ENCODE results near the gene TUBGCP3.
"Not testable (repeated sequence)": the region's sequence is repeated elsewhere in the genome, so short reads cannot be mapped to it uniquely, and the experiment has no call there.

TUBGCP3 gene

DNA sequence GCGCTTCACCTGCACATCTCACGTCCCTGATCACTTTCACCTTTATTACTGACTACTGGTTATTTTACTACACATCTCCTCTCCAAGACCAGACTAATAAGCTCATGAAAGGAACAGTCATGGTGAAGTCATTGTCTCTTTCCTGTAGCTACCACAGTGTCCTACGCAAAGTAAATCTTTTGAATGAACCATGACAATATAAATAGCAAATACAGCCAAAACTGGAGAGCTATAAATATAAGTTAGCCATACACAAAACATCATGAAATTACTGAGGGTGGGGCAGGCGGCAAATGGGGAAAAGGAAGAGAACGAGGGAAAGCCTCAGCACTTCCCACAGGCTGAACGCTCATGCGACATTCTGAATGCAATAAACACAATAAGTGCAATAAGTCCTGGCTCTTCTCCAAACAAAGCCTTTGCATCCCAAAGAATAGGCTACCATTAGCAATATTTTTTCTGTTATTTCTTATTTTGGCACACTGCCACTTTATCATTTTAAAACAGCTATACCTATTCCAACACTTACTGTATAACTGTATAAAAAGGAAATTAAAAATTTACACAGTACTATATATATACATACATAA is 62.5 kb downstream of the TUBGCP3 start:
- no peak for DNase-seq

DNA sequence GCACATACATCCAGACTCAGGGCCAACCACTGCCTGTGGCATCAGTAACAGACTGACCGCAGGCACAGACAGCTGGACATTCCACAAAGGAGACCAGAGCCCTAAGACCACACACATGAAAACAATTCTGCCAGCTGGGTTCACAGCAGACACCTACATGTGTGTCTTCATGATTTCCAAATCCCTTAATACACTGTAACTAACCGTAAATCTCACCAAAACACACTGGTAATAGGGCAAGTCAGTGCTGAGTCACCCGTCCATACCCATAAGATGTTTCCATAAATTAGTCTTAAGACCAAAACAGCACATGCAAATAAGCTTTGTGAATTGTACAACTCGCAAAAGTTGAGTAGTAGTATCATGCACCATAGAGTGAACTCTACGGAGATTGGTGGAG is 65.4 kb downstream of the TUBGCP3 start:
- DNase-seq: no peak

DNA sequence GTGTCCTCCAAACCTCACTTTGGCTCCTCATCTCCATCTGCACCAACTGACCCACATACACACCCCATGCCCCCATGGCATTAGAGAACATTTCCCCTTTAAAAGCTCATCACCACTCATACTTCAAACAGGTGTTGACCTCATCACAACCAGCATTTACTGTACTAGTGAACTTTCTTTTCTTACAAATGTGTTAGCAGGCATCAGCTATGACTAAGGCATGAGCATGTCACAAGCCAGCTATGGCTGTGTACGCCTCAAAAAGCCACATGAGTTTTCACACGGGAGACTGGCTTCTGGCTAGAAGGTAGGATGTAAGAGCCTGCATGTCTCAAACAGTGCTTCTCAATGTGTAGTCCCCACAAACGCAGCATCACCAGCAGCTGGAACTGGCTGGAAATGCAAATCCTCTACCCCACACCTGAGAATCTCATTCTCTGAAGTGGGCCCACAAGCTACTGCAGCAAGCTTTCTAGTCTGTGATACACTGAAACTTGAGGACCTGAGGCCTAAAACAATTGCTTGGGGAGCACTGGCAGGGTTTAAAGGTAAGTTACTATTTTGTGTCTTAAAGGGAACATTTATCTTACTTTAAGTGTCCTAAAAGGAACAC is 66.8 kb downstream of the TUBGCP3 start:
- no peak for DNase-seq

DNA sequence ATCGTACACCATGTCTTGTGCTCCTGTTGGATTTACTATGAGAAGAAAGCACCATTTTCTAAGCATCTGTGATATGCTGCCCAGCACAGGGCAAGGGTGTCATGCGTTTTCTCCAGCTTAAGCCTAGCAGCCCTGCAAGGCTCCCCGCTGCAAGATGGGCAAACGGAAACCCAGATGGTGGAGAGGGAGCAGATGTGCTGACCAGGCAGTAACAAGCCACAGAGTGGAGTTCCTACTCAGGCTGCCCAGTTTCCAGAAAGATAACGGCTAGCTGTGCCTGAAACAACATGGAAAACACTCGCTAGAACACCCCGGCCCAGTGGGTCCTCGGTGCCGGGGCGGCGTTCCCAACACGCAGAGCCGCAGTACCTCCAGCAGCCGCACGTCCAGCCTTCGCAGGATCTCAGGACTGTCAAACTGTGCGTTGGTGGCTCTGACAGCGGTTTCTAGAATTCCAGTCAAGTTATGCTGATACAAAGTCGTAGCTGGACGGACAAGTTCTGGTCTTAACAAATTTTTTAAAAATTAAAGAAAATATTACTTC is 68.4 kb downstream of the TUBGCP3 start:
- DNase-seq: no peak

DNA sequence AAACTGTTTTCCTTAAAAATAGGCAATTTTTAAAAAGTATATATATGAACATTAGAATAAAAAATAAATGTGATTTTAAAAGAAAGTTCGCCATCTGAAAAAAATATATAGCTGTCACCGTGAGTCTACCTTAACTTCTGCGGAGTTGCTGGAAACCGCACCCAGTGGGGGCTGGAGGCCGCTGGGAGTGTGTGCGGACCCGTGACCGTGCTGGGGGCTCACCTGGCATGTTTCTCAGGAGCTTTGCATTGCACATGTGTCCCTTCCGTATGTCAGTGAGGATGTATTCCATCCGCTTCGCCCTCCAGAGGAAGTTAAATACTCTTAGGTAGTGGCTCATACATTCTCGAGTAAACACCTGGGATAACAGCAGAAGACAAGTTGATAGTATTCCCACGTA is 71.7 kb downstream of the TUBGCP3 start:
- DNase-seq: no peak

DNA sequence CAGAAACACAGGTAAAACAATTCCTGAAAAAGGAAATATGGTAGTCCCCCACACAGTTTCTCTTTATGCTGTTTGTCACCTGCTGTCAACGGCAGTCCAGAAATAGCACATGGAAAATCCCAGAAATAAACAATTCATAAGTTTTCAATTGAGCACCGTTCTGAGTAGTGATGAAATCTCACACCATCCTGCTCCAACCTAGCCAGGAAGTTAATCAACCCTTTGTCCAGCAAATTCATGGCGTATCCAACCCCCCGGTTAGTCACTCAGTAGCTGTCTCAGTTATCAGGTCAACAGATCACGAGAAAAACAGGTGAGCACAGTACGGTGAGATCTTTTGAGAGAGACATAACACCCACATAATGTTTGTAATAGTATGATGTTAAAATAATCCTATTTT is 74.2 kb downstream of the TUBGCP3 start:
- DNase-seq: no peak

DNA sequence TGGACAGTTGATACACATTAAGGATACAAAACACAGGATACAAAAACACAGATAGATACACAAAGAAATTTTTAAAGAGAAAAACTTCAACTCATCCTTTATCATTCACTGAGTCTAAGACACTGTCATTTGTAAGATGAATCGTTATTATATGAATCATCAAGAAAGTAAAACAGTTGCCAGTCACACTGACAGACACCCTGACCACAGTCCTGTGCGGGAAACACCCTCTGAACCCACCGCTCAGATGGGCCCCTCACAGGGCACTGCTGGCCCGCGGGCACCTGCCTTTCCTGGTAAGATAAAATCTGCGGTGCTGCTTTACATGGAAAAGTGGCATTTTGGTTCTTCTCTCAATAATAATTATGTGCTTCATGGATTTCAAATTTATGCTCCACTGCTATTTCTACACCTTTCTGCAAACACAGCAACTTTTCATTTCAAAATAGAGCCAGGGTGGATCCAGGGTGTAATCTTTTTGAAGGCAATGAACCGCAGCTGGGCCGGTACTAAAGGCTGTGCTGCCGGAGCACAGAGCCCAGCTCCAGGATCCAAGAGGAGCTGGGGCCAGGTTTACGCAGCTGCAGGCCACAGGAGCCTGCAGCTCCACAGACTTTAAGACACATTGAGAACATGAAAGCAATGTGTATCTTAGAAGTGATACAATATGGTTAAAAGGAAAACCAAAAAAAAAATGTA is 76.8 kb downstream of the TUBGCP3 start:
- no peak for DNase-seq

DNA sequence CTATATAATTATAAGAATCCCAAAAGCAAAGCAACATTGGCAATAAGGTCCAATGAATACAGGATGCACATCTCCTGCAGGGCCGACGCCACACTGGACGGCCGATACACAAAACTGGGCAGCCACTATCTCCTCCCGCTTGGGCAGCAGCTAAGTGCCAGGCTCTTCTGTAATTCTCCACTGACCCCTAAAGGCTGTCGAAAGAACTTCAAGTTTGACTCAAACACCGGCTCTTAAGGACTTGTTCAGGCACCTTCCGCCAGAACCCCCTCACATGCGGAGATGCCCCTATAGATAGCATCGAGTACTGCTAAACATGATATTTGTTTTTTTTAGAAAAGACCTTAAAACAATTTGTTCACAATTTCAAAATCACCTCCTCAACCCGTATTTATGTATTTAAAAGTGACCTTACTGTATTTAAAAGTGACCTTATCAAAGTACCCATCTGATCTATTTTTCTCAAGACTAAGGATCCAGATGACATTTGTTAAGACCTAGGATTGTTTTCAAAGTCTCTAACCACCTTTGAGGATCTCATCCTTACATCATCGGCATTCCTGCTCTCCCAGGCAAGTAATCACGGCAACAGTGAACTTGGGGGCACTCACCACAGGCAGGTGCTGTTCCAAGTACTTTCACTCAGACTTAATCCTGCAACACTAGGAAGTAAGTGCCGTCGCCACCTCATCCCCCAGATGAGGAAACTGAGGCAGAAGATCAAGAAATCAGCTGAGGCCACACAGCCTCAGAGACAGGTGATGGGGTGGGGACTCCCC is 77.8 kb downstream of the TUBGCP3 start:
- DNase-seq: no peak

DNA sequence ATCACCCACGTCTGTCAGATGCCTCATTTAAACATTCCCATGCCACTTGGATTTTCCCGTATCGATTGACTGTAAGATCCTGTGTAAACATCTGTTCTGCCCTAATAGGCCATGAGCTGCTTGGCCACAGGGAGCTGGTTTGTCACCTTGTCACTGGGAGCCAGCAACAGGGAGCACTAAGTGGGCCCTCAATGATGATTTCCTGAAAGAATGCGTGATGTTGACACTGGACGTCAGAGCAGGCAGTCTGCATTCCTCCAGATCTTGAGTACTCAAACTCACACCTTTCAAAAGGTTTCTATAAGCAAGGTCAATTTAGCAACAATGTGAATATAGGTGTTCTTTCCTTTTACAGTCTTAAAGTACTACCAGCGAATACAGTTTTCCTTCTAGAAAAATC is 78.8 kb downstream of the TUBGCP3 start:
- no peak for DNase-seq

DNA sequence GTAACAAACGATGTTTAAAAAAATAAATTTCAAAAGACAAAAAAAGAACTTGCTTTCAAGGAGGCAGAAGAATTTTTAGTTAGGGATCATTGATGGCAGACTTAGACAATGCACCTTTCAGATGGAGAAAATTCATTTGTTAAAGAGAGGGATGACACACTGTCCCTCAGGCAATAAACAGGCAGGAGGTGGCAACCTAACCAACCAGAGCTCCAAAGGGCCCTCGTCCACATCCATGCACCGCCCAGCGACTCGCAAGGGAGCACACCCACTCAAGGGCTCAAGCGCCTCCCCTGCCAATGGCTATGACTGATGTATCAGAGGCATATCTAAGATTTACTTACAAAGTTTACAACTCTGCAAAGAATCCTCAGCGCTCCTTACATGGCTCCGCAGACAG is 81.9 kb downstream of the TUBGCP3 start:
- DNase-seq: no peak

DNA sequence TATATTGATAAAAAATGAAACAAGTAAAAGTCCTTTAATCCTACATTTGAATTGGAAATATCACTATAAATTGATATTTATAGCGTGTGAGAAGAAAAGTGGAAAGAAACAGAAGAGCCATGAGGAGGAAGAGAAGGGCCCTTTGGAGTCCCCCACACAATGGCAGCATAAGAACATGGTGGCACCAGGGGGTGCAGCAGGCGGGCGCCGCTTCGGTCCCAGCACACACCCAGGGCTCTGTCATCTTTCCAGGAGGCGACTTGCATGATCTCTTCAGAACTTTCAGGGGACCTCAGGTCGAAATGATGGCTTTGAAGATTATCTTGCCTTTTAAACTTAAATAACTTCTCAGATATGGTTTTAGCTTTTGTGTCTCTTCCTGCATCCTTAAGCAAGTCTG is 91.8 kb downstream of the TUBGCP3 start:
- no peak for DNase-seq

DNA sequence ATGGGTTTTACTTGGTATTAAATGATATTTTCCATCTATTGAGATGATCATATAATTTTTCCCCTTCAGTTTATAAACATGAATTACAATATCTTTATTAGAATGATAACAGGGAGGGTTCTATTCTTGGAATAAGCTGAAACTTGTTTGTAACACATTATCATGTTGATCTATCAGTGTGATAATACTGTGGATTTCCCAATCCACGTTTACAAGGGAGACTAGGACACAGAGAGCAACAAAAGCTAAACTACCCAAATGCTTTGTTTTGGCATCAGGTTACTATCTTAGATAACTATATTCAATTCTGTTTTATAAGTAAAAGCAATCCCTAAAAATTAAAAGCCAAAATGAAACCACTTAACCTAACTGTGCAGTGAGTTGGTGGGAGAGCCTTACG is 92.5 kb downstream of the TUBGCP3 start:
- no peak for DNase-seq

DNA sequence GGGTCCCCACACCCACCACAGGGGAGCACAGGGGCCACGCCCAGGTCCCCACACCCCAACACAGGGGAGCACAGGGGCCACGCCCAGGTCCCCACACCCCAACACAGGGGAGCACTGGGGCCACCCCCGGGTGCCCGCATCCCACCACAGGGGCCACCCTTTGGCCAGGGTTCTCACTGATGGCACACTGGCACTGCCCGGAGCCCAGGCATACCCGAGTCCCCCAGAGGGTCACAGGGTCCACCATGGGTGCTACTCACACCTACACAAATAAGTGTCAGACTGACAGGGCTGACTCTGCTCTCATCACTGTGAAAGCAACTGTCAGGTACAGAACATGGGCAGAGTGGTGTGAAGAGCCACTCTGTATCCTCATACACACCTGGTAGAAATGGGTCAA is 98.8 kb downstream of the TUBGCP3 start:
- no peak for DNase-seq

DNA sequence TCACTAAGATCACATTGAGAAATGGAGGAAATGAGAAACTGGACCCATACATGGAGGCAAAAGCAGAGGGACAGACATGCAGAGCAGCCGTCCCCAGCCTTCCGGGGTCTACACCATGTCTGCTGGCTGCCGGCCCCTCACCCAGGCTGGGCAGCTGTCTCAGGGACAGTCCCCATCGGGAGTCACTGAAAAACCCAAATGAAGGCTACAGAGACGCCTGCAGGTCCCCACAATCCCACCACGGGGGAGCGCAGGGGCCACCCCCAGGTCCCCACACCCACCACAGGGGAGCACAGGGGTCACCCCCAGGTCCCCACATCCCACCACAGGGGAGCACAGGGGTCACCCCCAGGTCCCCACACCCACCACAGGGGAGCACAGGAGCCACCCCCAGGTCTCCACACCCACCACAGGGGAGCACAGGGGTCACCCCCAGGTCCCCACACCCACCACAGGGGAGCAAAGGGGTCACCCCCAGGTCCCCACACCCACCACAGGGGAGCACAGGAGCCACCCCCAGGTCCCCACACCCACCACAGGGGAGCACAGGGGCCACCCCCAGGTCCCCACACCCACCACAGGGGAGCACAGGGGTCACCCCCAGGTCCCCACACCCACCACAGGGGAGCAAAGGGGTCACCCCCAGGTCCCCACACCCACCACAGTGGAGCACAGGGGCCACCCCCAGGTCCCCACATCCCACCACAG is 99.5 kb downstream of the TUBGCP3 start:
- not testable (repeated sequence) for DNase-seq

DNA sequence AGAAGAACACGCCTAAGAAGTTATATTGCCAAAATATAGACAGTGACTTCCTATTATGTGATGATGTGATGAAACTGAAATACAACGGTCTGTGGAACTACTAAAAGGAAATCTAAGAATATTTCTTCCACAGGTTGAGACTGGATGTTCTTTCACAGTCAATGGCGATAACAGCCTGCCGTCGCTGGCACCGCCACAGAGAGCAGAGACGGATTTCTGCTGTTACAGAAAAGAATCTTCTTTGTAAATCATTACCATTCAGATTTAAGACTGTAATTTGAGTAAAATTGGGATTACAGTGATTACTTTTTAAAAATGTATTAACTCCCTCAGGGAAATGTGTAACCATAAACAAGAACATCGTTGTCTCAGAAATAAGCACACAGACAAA is 100.8 kb downstream of the TUBGCP3 start:
- DNase-seq: no peak

DNA sequence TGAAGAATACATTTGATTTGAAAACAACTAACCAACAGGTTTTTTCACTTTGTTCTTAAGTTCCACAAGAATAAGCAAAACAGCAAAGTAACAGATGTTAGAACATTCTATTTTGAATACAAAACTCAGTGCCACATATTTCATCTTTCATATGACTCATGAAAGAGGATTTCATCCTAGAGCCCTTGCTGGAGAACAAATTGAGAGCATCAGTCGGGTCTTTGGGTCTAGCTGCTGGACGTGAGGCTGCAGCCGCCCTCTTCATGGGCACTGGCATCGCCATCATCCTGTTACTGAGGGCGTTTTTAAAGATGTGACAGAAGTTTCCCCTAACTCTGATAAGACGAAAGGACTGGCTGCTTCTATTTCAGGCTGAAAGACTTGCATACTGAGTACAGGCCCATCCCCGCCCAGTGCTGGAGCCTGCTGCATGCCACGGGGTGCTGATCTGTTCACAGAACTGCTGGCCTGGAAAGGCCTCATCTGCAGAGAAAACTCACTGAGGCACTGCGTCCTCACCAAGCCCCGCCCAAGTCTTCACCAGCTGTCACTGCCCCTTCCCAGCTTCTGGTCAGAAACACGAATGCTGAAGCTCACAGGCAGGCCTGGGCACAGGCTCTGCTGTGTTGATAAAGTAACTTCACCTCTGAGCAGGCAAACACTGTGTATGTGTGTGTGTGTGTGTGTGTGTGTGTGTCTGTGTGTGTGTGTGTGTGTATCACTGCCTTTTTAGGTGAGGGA is 101.4 kb downstream of the TUBGCP3 start:
- no peak for DNase-seq

DNA sequence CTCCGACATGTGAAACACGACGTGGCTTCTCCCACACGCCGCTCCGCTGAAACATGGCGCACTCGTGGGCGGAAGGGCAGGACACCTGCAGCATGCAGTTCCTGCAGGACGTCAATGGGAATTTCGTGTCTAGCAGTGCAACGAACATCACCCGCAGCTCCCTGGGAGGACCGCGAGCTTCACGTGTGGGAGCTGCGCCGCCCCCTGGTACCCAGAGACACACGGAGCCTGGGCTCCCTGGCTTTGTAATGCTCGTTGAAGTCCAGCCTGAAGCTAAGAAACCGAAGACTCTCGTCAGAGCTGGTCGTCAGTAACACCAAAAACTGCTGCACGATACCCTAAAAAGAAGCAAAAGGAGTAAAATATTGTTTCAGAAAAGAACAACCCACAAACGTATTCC is 102.1 kb downstream of the TUBGCP3 start:
- DNase-seq: not testable (repeated sequence)

DNA sequence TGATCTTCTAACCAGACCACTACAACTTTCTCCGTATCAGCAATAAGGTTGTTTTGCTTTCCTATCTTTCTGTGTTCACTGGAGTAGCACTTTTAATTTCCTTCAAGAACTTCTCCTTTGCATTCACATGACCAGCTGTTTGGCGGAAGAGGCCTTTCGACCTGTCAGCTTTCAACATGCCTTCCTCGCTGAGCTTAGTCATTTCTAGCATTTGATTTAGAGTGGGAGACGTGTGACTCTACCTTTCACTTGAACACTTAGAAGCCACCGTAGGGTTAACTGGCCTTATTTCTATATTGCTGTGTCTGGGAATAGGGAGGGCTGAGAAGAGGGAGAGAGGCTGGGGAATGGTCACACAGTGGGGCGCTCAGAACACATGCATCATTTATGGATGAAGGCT is 104.7 kb downstream of the TUBGCP3 start:
- DNase-seq: no peak

DNA sequence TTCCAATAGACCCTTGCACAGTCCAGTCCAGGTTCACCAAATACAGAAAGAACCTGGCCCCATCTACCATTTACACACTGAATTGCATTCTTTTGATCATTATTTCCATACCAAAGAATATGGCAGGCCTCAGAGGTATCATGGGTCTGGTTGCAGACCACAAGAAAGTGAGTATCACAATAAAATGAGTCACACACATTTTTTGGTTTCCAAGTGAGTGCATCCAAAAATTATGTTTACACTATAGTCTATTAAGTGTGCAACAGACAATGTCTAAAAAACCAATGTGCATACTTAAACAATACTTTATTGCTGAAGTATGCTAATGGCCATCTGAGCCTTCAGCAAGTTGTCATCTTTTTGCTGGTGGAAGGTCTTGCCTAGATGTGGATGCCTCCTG is 106.5 kb downstream of the TUBGCP3 start:
- DNase-seq: no peak

DNA sequence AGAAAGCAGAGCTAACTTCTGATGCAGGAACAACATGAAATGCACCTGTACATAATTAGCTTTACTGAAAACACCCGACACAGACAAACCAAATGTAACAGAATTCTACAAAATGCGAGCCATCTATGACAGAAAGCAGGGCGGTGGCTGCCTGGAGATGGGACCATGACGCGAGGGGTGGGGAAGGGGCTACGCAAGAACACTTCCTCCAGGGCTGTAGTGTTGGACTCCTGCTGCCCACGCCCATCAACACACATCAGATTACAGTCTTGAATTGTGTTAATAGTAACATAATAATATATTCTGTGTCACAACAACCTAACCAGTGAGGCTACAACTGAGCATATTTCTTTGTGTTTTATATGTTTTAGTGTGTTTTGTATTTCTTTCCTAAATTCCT is 108.6 kb downstream of the TUBGCP3 start:
- DNase-seq: no peak

DNA sequence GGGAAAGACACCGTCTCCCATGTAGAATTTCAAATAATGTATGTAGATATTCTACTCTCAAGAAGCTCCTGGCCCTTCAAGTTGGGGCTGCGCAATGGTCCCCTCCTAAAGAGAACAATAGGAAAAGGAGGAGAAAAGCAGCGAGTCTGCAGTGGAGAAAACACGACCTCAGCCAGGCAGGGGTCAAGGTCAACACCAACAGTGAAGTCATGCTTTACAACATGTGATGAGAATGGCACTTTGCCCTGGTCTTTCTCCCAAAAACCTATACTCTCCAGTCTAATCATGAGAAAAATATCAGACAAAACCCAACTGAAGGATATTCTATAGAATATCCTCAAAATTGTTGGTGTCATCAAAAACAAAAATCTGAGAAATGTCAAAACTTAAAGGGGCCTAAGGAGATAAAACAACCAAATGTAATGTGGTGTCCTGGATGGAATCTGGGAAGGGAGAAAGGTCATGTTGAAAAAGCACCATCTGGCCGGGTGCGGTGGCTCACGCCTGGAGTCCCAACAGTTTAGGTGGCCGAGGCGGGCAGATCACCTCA is 110.8 kb downstream of the TUBGCP3 start:
- DNase-seq: no peak

DNA sequence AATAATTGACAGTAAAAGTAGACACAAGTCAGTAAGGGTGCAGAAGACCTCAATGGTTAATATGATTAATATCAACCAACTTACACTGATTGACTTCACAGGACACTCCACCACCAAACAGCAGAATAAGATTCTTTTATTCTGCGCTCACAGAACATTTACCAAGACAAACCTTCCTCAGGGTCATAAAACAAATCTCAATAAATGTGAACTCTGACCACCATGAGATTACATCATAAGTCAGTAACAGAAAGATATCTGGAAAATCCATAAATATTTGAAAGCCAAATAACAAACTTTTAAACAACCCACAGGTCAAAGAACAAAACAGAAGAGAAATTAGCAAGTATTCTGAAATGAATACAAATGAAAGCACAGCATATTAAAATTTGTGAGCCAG is 112.1 kb downstream of the TUBGCP3 start:
- DNase-seq: no peak

Data from right forelimb (tissue), 1 donor.